HepG2 (cell line): ENCODE measurements around the gene PHF2. TPM values are rescaled to one million over a fixed set of nuclear protein-coding genes. Genes with fewer than 3 reads are reported as not detected.
A peak's percentile ranks its signal among the peaks of the same experiment; 100 is the strongest.

ENCODE experiments used
- CBFB ChIP-seq: sonication (generic); formaldehyde crosslinking; IDR thresholded peaks from 2 replicates; pipeline ENCODE4 v1.4.0; 2020; ENCODE audit warnings: missing genetic modification reagents
- CBX2 ChIP-seq, 2 experiments: fragments of 200-600 bp in 1 of 2; sonication (generic); formaldehyde crosslinking in 1 of 2; IDR thresholded peaks; 2 replicates each; pipeline versions ENCODE4 v1.7.0 to v1.8.1; 2018 to 2022; ENCODE audit warnings: low read depth in 2 of 2, low read length in 1 of 2, mild to moderate bottlenecking in 1 of 2, missing genetic modification reagents in 1 of 2
- CC2D1A ChIP-seq: sonication (generic); formaldehyde crosslinking; IDR thresholded peaks from 2 replicates; pipeline ENCODE4 v1.8.1; 2023; ENCODE audit warnings: mild to moderate bottlenecking, missing genetic modification reagents
- CCDC6 ChIP-seq: sonication (generic); formaldehyde crosslinking; IDR thresholded peaks from 2 replicates; pipeline ENCODE4 v1.8.1; 2022; ENCODE audit warnings: mild to moderate bottlenecking, missing genetic modification reagents, moderate library complexity
- FOXA3 ChIP-seq: IDR thresholded peaks from 2 replicates; pipeline ENCODE4 v1.6.1; 2016; ENCODE audit warnings: missing genetic modification reagents, missing compliant biosample characterization
- ISL2 ChIP-seq: sonication (generic); formaldehyde crosslinking; IDR thresholded peaks from 2 replicates; pipeline ENCODE4 v1.5.0; 2020; ENCODE audit warnings: missing genetic modification reagents
- JDP2 ChIP-seq: sonication (generic); formaldehyde crosslinking; IDR thresholded peaks from 2 replicates; pipeline ENCODE4 v1.8.1; 2022; ENCODE audit warnings: missing genetic modification reagents, borderline replicate concordance
- KAT7 ChIP-seq: IDR thresholded peaks from 2 replicates; pipeline ENCODE4 v1.6.1; 2018; ENCODE audit warnings: borderline replicate concordance, missing compliant biosample characterization
- KMT2A ChIP-seq: sonication (generic); formaldehyde crosslinking; IDR thresholded peaks from 2 replicates; pipeline ENCODE4 v1.4.0; 2020; ENCODE audit warnings: missing genetic modification reagents
- POLR2G ChIP-seq: fragments of 200-400 bp; formaldehyde crosslinking; IDR thresholded peaks from 2 replicates; pipeline ENCODE4 v1.6.1; 2018; ENCODE audit warnings: mild to moderate bottlenecking, low read depth, low read length, moderate library complexity
- RXRA ChIP-seq: sonication (generic); formaldehyde crosslinking; IDR thresholded peaks from 2 replicates; pipeline ENCODE4 v1.5.1; 2020; ENCODE audit warnings: missing genetic modification reagents
- SUZ12 ChIP-seq: fragments of 150-350 bp; IDR thresholded peaks from 2 replicates; pipeline ENCODE4 v1.6.1; 2014; ENCODE audit warnings: low read depth, low read length
- TEAD2 ChIP-seq: sonication (generic); formaldehyde crosslinking; IDR thresholded peaks from 2 replicates; pipeline ENCODE4 v1.9.0; 2021; ENCODE audit warnings: missing genetic modification reagents
- ZFY ChIP-seq: sonication (generic); formaldehyde crosslinking; IDR thresholded peaks from 2 replicates; pipeline ENCODE4 v1.4.0; 2020; ENCODE audit warnings: missing genetic modification reagents
- ZMYM3 ChIP-seq: sonication (generic); formaldehyde crosslinking; IDR thresholded peaks from 2 replicates; pipeline ENCODE4 v1.5.1; 2020; ENCODE audit warnings: mild to moderate bottlenecking, missing genetic modification reagents
- ZNF230 ChIP-seq: sonication (generic); formaldehyde crosslinking; IDR thresholded peaks from 2 replicates; pipeline ENCODE4 v1.4.0; 2020; ENCODE audit warnings: mild to moderate bottlenecking, missing genetic modification reagents
- ZNF564 ChIP-seq: sonication (generic); formaldehyde crosslinking; IDR thresholded peaks from 2 replicates; pipeline ENCODE4 v1.8.1; 2023; ENCODE audit warnings: mild to moderate bottlenecking, missing genetic modification reagents
- ZNF713 ChIP-seq: sonication (generic); formaldehyde crosslinking; IDR thresholded peaks from 2 replicates; pipeline ENCODE4 v1.4.0; 2020; ENCODE audit warnings: mild to moderate bottlenecking, missing genetic modification reagents
- ZNF782 ChIP-seq: sonication (generic); formaldehyde crosslinking; IDR thresholded peaks from 2 replicates; pipeline ENCODE4 v1.4.0; 2020; ENCODE audit warnings: missing genetic modification reagents, mild to moderate bottlenecking, borderline replicate concordance
- ZNF839 ChIP-seq: sonication (generic); formaldehyde crosslinking; IDR thresholded peaks from 2 replicates; pipeline ENCODE4 v1.4.0; 2020; ENCODE audit warnings: missing genetic modification reagents, mild to moderate bottlenecking, borderline replicate concordance
- polyA plus RNA-seq, 8 experiments: library from polyadenylated mRNA; depleted of rRNA in 3 of 8; stranded (reverse) in 7 of 8; unstranded in 1 of 8; fragments of >200 nt; fragmentation: Illumina TruSeq in 4 of 8; extraction: Trizol in 4 of 8; gene quantifications; 2 replicates each; pipeline versions ENCODE4 v1.2.1 to v1.2.3, GENCODE V29; 2011 to 2016; ENCODE audit warnings: low read depth in 4 of 8, missing spikeins in 1 of 8, mixed read lengths in 1 of 8; ENCODE audit not compliant: insufficient read depth in 1 of 8
- total RNA-seq, 5 experiments: library from RNA; depleted of rRNA; stranded (reverse); fragments of >200 nt; fragmentation: Illumina TruSeq; extraction: Trizol; gene quantifications; 2 replicates each; pipeline ENCODE4 v1.2.3, GENCODE V29; 2016; ENCODE audit warnings: low read depth in 1 of 5
- TF ChIP-seq, protein P1 (sequence below): sonication (generic); formaldehyde crosslinking; IDR thresholded peaks from 2 replicates; pipeline ENCODE4 v1.4.0; 2020; ENCODE audit warnings: missing genetic modification reagents
- TF ChIP-seq, protein P2 (sequence below): sonication (generic); formaldehyde crosslinking; IDR thresholded peaks from 2 replicates; pipeline ENCODE4 v1.9.0; 2021; ENCODE audit warnings: missing genetic modification reagents, borderline replicate concordance
- TF ChIP-seq, protein P3 (sequence below): sonication (generic); formaldehyde crosslinking; conservative IDR thresholded peaks from 2 replicates; pipeline ENCODE4 v1.8.0; 2022; ENCODE audit warnings: low read depth, missing genetic modification reagents
- TF ChIP-seq, protein P4 (sequence below): sonication (generic); formaldehyde crosslinking; IDR thresholded peaks from 2 replicates; pipeline ENCODE4 v1.5.0; 2020; ENCODE audit warnings: missing genetic modification reagents

Gene PHF2
- total and polyA plus RNA-seq, 2 of the 13 experiments (the other 11 are each of a cell fraction or from before 2014, with no cell fraction given): 6.6 to 9.1 TPM

DNA sequence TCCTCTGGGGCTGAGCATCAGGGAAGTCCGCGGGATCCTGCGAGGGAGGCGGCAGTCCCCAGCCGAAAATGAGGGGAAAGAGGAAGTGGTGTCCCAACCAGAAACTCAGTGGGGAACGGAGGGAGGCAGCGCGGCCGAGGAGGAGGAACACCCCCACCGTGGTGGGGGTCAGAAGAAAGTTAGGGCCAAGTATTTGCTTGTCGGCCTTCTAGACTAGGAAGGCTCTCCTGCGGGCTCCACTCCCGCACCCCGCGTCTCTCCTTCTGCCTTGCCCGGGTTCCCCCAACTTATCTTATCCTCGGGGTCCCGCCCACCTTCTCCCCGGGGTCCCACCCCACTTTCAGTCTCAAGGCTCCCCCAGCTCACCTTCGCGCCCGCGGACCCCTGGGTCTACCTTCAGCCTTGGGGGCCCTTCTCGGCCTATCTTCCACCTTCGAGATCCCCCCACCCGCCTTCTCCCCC, 557 bp upstream of the PHF2 start (continued):
- TF ChIP-seq ZNF839 (CRISPR knock-in tag) (no peak), RXRA (peak; percentile 11; the same call in 1 of the 2 replicates), FOXA3 (CRISPR knock-in tag) (no peak), ZNF564 (CRISPR knock-in tag) (no peak), SUZ12 (no peak), TEAD2 (no peak), ZNF713 (CRISPR knock-in tag) (no peak), JDP2 (CRISPR knock-in tag) (no peak), CC2D1A (CRISPR knock-in tag) (no peak), CCDC6 (CRISPR knock-in tag) (no peak), ZMYM3 (CRISPR knock-in tag) (no peak), POLR2G (no peak), ZNF230 (CRISPR knock-in tag) (no peak), ZFY (CRISPR knock-in tag) (peak; percentile 33; the same call in 1 of the 2 replicates), CBFB (no peak), KMT2A (CRISPR knock-in tag) (no peak), ZNF782 (CRISPR knock-in tag) (no peak), CBX2 (IDR thresholded peaks at IDR 0.05; ENCODE audit: low read depth, low read length) (no peak), CBX2 (CRISPR knock-in tag; IDR thresholded peaks at IDR 0.05; ENCODE audit: low read depth) (no peak), ISL2 (CRISPR knock-in tag) (no peak), KAT7 (CRISPR knock-in tag) (no peak)
- TF ChIP-seq, protein P1, sequence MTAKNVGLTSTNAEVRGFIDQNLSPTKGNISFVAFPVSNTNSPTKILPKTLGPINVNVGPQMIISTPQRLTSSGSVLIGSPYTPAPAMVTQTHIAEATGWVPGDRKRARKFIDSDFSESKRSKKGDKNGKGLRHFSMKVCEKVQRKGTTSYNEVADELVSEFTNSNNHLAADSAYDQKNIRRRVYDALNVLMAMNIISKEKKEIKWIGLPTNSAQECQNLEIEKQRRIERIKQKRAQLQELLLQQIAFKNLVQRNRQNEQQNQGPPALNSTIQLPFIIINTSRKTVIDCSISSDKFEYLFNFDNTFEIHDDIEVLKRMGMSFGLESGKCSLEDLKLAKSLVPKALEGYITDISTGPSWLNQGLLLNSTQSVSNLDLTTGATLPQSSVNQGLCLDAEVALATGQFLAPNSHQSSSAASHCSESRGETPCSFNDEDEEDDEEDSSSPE: no peak
- TF ChIP-seq, protein P2, sequence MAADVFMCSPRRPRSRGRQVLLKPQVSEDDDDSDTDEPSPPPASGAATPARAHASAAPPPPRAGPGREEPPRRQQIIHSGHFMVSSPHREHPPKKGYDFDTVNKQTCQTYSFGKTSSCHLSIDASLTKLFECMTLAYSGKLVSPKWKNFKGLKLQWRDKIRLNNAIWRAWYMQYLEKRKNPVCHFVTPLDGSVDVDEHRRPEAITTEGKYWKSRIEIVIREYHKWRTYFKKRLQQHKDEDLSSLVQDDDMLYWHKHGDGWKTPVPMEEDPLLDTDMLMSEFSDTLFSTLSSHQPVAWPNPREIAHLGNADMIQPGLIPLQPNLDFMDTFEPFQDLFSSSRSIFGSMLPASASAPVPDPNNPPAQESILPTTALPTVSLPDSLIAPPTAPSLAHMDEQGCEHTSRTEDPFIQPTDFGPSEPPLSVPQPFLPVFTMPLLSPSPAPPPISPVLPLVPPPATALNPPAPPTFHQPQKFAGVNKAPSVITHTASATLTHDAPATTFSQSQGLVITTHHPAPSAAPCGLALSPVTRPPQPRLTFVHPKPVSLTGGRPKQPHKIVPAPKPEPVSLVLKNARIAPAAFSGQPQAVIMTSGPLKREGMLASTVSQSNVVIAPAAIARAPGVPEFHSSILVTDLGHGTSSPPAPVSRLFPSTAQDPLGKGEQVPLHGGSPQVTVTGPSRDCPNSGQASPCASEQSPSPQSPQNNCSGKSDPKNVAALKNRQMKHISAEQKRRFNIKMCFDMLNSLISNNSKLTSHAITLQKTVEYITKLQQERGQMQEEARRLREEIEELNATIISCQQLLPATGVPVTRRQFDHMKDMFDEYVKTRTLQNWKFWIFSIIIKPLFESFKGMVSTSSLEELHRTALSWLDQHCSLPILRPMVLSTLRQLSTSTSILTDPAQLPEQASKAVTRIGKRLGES (CRISPR knock-in tag): no peak
- TF ChIP-seq, protein P3, sequence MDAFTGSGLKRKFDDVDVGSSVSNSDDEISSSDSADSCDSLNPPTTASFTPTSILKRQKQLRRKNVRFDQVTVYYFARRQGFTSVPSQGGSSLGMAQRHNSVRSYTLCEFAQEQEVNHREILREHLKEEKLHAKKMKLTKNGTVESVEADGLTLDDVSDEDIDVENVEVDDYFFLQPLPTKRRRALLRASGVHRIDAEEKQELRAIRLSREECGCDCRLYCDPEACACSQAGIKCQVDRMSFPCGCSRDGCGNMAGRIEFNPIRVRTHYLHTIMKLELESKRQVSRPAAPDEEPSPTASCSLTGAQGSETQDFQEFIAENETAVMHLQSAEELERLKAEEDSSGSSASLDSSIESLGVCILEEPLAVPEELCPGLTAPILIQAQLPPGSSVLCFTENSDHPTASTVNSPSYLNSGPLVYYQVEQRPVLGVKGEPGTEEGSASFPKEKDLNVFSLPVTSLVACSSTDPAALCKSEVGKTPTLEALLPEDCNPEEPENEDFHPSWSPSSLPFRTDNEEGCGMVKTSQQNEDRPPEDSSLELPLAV (CRISPR knock-in tag): no peak
- TF ChIP-seq, protein P4, sequence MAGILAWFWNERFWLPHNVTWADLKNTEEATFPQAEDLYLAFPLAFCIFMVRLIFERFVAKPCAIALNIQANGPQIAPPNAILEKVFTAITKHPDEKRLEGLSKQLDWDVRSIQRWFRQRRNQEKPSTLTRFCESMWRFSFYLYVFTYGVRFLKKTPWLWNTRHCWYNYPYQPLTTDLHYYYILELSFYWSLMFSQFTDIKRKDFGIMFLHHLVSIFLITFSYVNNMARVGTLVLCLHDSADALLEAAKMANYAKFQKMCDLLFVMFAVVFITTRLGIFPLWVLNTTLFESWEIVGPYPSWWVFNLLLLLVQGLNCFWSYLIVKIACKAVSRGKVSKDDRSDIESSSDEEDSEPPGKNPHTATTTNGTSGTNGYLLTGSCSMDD (CRISPR knock-in tag): no peak
